Endothelial cell of umbilical vein (primary cell): ENCODE measurements around the gene CLDN1. TPM values are rescaled to one million over a fixed set of nuclear protein-coding genes. Genes with fewer than 3 reads are reported as not detected.

Experiments
- BruUV-seq: library from RNA; stranded (reverse); fragments of 400-500 nt; replicated peaks from 2 replicates; lab custom pipeline; 2021; lab: Mats Ljungman, UMichigan
- CTCF ChIA-PET: fragments of 300-600, 350-600 bp; sonication (Branson Sonifier 250); formaldehyde crosslinking; loops from one replicate; lab custom pipeline; 2021; ENCODE audit warnings: antibody characterized with exemption, inconsistent platforms; lab: Charles Lee
- POLR2A ChIA-PET: fragments of 300-600, 350-600 bp; sonication (Branson Sonifier 250); formaldehyde crosslinking; loops from one replicate; lab custom pipeline; 2021; ENCODE audit warnings: antibody characterized with exemption, inconsistent platforms; lab: Charles Lee
- DNase-seq: peaks from one replicate; pipeline ENCODE4 v3.0.0-alpha.2; 2011; ENCODE audit warnings: low read depth, low spot score
- FAIRE-seq: peaks from 2 replicates; lab custom pipeline; 2011; peaks lifted over from hg19 to GRCh38; lab: Jason Lieb, UNC
- H2AFZ ChIP-seq: 2 replicates; pipeline ENCODE4 v1.6.0; 2012; ENCODE audit warnings: low read depth, low read length, control low read depth, inconsistent platforms
- H3K27ac ChIP-seq: 2 replicates; pipeline ENCODE4 v1.5.1; 2011; ENCODE audit warnings: low read depth, mild to moderate bottlenecking, control low read depth, low read length, moderate library complexity; ENCODE audit not compliant: insufficient read depth
- H3K27me3 ChIP-seq, 2 experiments: 2 replicates each; pipeline versions ENCODE4 v1.6.0 to v1.6.1; 2011; ENCODE audit warnings: low read length in 2 of 2, mixed read lengths in 1 of 2; ENCODE audit not compliant: control insufficient read depth in 2 of 2, insufficient read depth in 2 of 2
- H3K36me3 ChIP-seq, 2 experiments: 2 replicates in 1 of 2; 3 replicates in 1 of 2; pipeline ENCODE4 v1.5.1; 2011; ENCODE audit warnings: low read length in 2 of 2, mild to moderate bottlenecking in 1 of 2, moderate library complexity in 1 of 2; ENCODE audit not compliant: control insufficient read depth in 2 of 2, insufficient read depth in 2 of 2; ENCODE audit errors: extremely low read depth in 1 of 2
- H3K4me1 ChIP-seq: 3 replicates; pipeline ENCODE4 v1.5.1; 2011; ENCODE audit warnings: mild to moderate bottlenecking, low read length; ENCODE audit not compliant: control insufficient read depth, insufficient read depth; ENCODE audit errors: extremely low read depth
- H3K4me2 ChIP-seq: 2 replicates; pipeline ENCODE4 v1.6.1; 2011; ENCODE audit warnings: low read length, control low read depth, mixed read lengths; ENCODE audit not compliant: insufficient read depth
- H3K4me3 ChIP-seq, 3 experiments: fragments of 200-600 bp in 1 of 3; sonication (generic), shearing (Covaris generic) in 1 of 3; replicated peaks in 1 of 3; 2 replicates each; pipeline ENCODE4 v1.5.1; 2011 to 2016; ENCODE audit warnings: control low read depth in 3 of 3, low read length in 3 of 3, mild to moderate bottlenecking in 2 of 3, inconsistent platforms in 1 of 3, low read depth in 1 of 3, moderate library complexity in 1 of 3; ENCODE audit not compliant: insufficient read depth in 1 of 3
- H3K79me2 ChIP-seq: 2 replicates; pipeline ENCODE4 v1.6.0; 2012; ENCODE audit warnings: low read length, inconsistent platforms; ENCODE audit not compliant: control insufficient read depth, insufficient read depth
- H3K9ac ChIP-seq: replicated peaks from 2 replicates; pipeline ENCODE3; 2011; ENCODE audit warnings: low read length, control low read depth; ENCODE audit not compliant: insufficient read depth; ENCODE audit errors: extremely low read depth
- H3K9me1 ChIP-seq: replicated peaks from 3 replicates; pipeline ENCODE4 v1.6.0; 2011; ENCODE audit warnings: mild to moderate bottlenecking, low read length; ENCODE audit not compliant: control insufficient read depth, insufficient read depth; ENCODE audit errors: extremely low read depth
- H3K9me3 ChIP-seq: replicated peaks from 2 replicates; pipeline ENCODE4 v1.5.1; 2012; ENCODE audit warnings: low read length, inconsistent platforms; ENCODE audit not compliant: control insufficient read depth, insufficient read depth
- H4K20me1 ChIP-seq: replicated peaks from 2 replicates; pipeline ENCODE3; 2011; ENCODE audit warnings: mild to moderate bottlenecking, low read length; ENCODE audit not compliant: control insufficient read depth, insufficient read depth; ENCODE audit errors: extremely low read depth
- EZH2 ChIP-seq: IDR thresholded peaks from 2 replicates; pipeline ENCODE4 v1.6.1; 2012; ENCODE audit warnings: borderline replicate concordance, low read depth, mild to moderate bottlenecking, moderate library complexity, low read length, inconsistent platforms; ENCODE audit not compliant: severe bottlenecking
- FOS ChIP-seq: IDR thresholded peaks from 2 replicates; pipeline ENCODE4 v1.6.1; 2011; ENCODE audit warnings: mild to moderate bottlenecking, low read length, moderate library complexity, borderline replicate concordance; ENCODE audit not compliant: insufficient read depth
- GATA2 ChIP-seq: IDR thresholded peaks from 2 replicates; pipeline ENCODE4 v1.7.0; 2011; ENCODE audit warnings: low read depth, mild to moderate bottlenecking, moderate library complexity, mixed read lengths, low read length; ENCODE audit not compliant: insufficient read length, insufficient read depth
- JUN ChIP-seq: IDR thresholded peaks from 2 replicates; pipeline ENCODE4 v1.6.1; 2011; ENCODE audit warnings: borderline replicate concordance, low read depth; ENCODE audit not compliant: insufficient read length, insufficient read depth
- MYC ChIP-seq: IDR thresholded peaks from one replicate; pipeline ENCODE4 v1.6.1; 2011; ENCODE audit warnings: mild to moderate bottlenecking, low read depth, low read length
- POLR2A ChIP-seq: IDR thresholded peaks from 2 replicates; pipeline ENCODE4 v1.6.1; 2012; ENCODE audit warnings: low read depth, mild to moderate bottlenecking, control low read depth, low read length
- POLR2AphosphoS5 ChIP-seq: IDR thresholded peaks from 2 replicates; pipeline ENCODE4 v1.6.1; 2012; ENCODE audit warnings: low read depth, mild to moderate bottlenecking, control low read depth, low read length, moderate library complexity; ENCODE audit not compliant: insufficient read depth
- dilution Hi-C: fragments of 300-500 bp; cut with MboI; formaldehyde crosslinking; loops from one replicate; pipeline ENCODE4 v1.15.0; 2019; ENCODE audit warnings: low sequenced_read_pairs; ENCODE audit not compliant: extremely low pct_ligation_motif_present
- intact Hi-C: fragments of 100-400 bp; cut with micrococcal nuclease; formaldehyde crosslinking; loops from one replicate; pipeline ENCODE4 v1.10.0; 2022
- polyA plus RNA-seq, 4 experiments: library from polyadenylated mRNA; depleted of rRNA in 3 of 4; stranded (reverse) in 3 of 4; unstranded in 1 of 4; fragments of >200 nt; gene quantifications; 2 replicates each; pipeline versions ENCODE4 v1.2.1 to v1.2.3, GENCODE V29; 2011 to 2012; ENCODE audit warnings: missing spikeins in 1 of 4
- total RNA-seq: library from RNA; stranded (reverse); gene quantifications from 2 replicates; pipeline ENCODE4 v1.2.3, GENCODE V29; 2021
- TF ChIP-seq, protein P1 (sequence below), 2 donors: IDR thresholded peaks; 1 replicate in 1 of 2; 2 replicates in 1 of 2; pipeline ENCODE4 v1.5.1; 2011; ENCODE audit warnings: low read length in 2 of 2, mild to moderate bottlenecking in 2 of 2, moderate library complexity in 2 of 2, control low read depth in 1 of 2, inconsistent platforms in 1 of 2, low read depth in 1 of 2; ENCODE audit not compliant: insufficient read depth in 1 of 2; ENCODE audit errors: extremely low read depth in 1 of 2
- TF ChIP-seq, protein P2 (sequence below): IDR thresholded peaks from 2 replicates; pipeline ENCODE4 v1.6.1; 2011; ENCODE audit not compliant: insufficient read depth, insufficient read length

CLDN1 gene
- total and polyA plus RNA-seq, 2 donors (not counting 3 experiments of a cell fraction or from before 2014, with no cell fraction given), result 0.27 to 0.32 TPM

- TF ChIP-seq POLR2A (no peak), GATA2 (no peak), JUN (no peak), FOS (no peak), EZH2 (no peak), MYC (no peak), POLR2AphosphoS5 (no peak)
- TF ChIP-seq, protein P1, sequence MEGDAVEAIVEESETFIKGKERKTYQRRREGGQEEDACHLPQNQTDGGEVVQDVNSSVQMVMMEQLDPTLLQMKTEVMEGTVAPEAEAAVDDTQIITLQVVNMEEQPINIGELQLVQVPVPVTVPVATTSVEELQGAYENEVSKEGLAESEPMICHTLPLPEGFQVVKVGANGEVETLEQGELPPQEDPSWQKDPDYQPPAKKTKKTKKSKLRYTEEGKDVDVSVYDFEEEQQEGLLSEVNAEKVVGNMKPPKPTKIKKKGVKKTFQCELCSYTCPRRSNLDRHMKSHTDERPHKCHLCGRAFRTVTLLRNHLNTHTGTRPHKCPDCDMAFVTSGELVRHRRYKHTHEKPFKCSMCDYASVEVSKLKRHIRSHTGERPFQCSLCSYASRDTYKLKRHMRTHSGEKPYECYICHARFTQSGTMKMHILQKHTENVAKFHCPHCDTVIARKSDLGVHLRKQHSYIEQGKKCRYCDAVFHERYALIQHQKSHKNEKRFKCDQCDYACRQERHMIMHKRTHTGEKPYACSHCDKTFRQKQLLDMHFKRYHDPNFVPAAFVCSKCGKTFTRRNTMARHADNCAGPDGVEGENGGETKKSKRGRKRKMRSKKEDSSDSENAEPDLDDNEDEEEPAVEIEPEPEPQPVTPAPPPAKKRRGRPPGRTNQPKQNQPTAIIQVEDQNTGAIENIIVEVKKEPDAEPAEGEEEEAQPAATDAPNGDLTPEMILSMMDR (IDR thresholded peaks at IDR 0.05; ENCODE audit: extremely low read depth in 1 of 2, insufficient read depth in 1 of 2, low read depth in 1 of 2, low read length in 2 of 2), result no peak
- TF ChIP-seq, protein P2, sequence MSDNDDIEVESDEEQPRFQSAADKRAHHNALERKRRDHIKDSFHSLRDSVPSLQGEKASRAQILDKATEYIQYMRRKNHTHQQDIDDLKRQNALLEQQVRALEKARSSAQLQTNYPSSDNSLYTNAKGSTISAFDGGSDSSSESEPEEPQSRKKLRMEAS, result no peak
- DNase-seq (no peak), FAIRE-seq (no peak)
- Histone ChIP-seq H2AFZ (no peak overlapping the region), H3K36me3 (no peaks in the 10 kb centered on the region), H3K9ac (no peak overlapping the region), H3K4me2 (no peak overlapping the region), H3K9me3 (no peaks in the 10 kb centered on the region), H3K79me2 (no peaks in the 10 kb centered on the region), H3K27me3 (peaks cover 0 to 1% of the 10 kb centered on the region in 2 experiments), H3K27ac (no peak overlapping the region), H4K20me1 (no peaks in the 10 kb centered on the region), H3K4me3 (no peak overlapping the region), H3K9me1 (no peaks in the 10 kb centered on the region), H3K4me1 (no peaks in the 10 kb centered on the region)
- dilution Hi-C loops (no loop called here), intact Hi-C loops (no loop called here)
- ChIA-PET CTCF (interaction anchor here (1.4 kb wide), 1 partner anchor 15 kb away, joined by 4 read pairs; no protein-coding TSS in a partner anchor), POLR2A (no interaction called here)
- no TSS peak for BruUV-seq
Measured at GRCh38 chr3:190368881-190369280, 46.6 kb upstream of the CLDN1 start.
